HepG2 (cell line): ENCODE results near the gene ARHGAP29. TPM values are rescaled to one million over a fixed set of nuclear protein-coding genes. Genes with fewer than 3 reads are reported as not detected.

Source experiments
- ATAC-seq: fragments of 200-7000 bp; cut with Tn5 transposase; 3 replicates; pipeline ENCODE4 v1.9.1; 2020; ENCODE audit warnings: mild to moderate bottlenecking, moderate library complexity
- BruUV-seq: library from RNA; stranded (reverse); fragments of 400-500 nt; replicated peaks from 2 replicates; lab custom pipeline; 2021; lab: Mats Ljungman, UMichigan
- CTCF ChIA-PET: fragments of 300-600 bp; formaldehyde crosslinking; extraction: SDS; loops from one replicate; lab custom pipeline; 2021; ENCODE audit warnings: low total read pairs, inconsistent platforms, low intra/inter-chr PET ratio; lab: Yijun Ruan, JAX
- POLR2A ChIA-PET: fragments of 350-600 bp; sonication (Branson Sonifier 250); formaldehyde crosslinking; loops from one replicate; lab custom pipeline; 2020; ENCODE audit warnings: antibody characterized with exemption, inconsistent platforms; lab: Yijun Ruan, JAX
- DNase-seq: peaks from one replicate; pipeline ENCODE4 v3.0.0-alpha.2; 2015; ENCODE audit warnings: low spot score
- FAIRE-seq: peaks from 3 replicates; lab custom pipeline; 2011; peaks lifted over from hg19 to GRCh38; lab: Jason Lieb, UNC
- H2AFZ ChIP-seq: one replicate; pipeline ENCODE4 v1.6.1; 2011; ENCODE audit warnings: low read length, inconsistent platforms
- H3K27ac ChIP-seq: fragments of 300-600 bp; 3 replicates; pipeline ENCODE4 v1.8.0; 2011; ENCODE audit warnings: mixed run types, mild to moderate bottlenecking, mixed read lengths, low read length, inconsistent platforms; ENCODE audit not compliant: insufficient read depth; ENCODE audit errors: extremely low read length
- H3K27me3 ChIP-seq, 2 experiments: fragments of 200-600 bp in 1 of 2; 2 replicates in 1 of 2; 3 replicates in 1 of 2; pipeline versions ENCODE4 v1.6.0 to v1.8.0; 2011; ENCODE audit warnings: low read length in 2 of 2, mild to moderate bottlenecking in 2 of 2, moderate library complexity in 2 of 2, inconsistent platforms in 1 of 2; ENCODE audit not compliant: insufficient read depth in 2 of 2, control insufficient read depth in 1 of 2
- H3K36me3 ChIP-seq, 2 experiments: fragments of 200-600 bp in 1 of 2; replicated peaks in 1 of 2; 2 replicates in 1 of 2; 3 replicates in 1 of 2; pipeline versions ENCODE4 v1.5.1 to v1.8.0; 2011; ENCODE audit warnings: low read length in 2 of 2, inconsistent platforms in 1 of 2; ENCODE audit not compliant: insufficient read depth in 2 of 2, control insufficient read depth in 1 of 2
- H3K4me1 ChIP-seq: 2 replicates; pipeline ENCODE4 v1.5.1; 2012; ENCODE audit warnings: low read length, inconsistent platforms; ENCODE audit not compliant: insufficient read depth
- H3K4me2 ChIP-seq: 2 replicates; pipeline ENCODE4 v1.6.0; 2011; ENCODE audit warnings: low read depth, low read length, inconsistent platforms
- H3K4me3 ChIP-seq, 3 experiments: fragments of 200-600 bp in 1 of 3; sonication (generic), shearing (Covaris generic) in 1 of 3; replicated peaks in 1 of 3; 2 replicates each; pipeline ENCODE4 v1.5.1; 2011 to 2016; ENCODE audit warnings: low read length in 3 of 3, inconsistent platforms in 2 of 3, low read depth in 2 of 3, mild to moderate bottlenecking in 2 of 3, control low read depth in 1 of 3, mixed read lengths in 1 of 3; ENCODE audit not compliant: insufficient read depth in 1 of 3
- H3K79me2 ChIP-seq: one replicate; pipeline ENCODE4 v1.6.1; 2011; ENCODE audit warnings: low read length, inconsistent platforms; ENCODE audit not compliant: insufficient read depth
- H3K9ac ChIP-seq: 2 replicates; pipeline ENCODE4 v1.6.0; 2011; ENCODE audit warnings: mild to moderate bottlenecking, low read depth, low read length, inconsistent platforms; ENCODE audit not compliant: insufficient read depth
- H3K9me3 ChIP-seq: 2 replicates; pipeline ENCODE4 v1.5.1; 2012; ENCODE audit warnings: mild to moderate bottlenecking, low read length
- H4K20me1 ChIP-seq: 2 replicates; pipeline ENCODE4 v1.6.0; 2011; ENCODE audit warnings: inconsistent platforms, mild to moderate bottlenecking, low read length, moderate library complexity; ENCODE audit not compliant: insufficient read depth
- CBFB ChIP-seq: sonication (generic); formaldehyde crosslinking; IDR thresholded peaks from 2 replicates; pipeline ENCODE4 v1.4.0; 2020; ENCODE audit warnings: missing genetic modification reagents
- HNRNPLL ChIP-seq: fragments of 200-400 bp; formaldehyde crosslinking; IDR thresholded peaks from 2 replicates; pipeline ENCODE4 v1.6.1; 2017; ENCODE audit warnings: mild to moderate bottlenecking, low read depth, low read length; ENCODE audit not compliant: poor library complexity, severe bottlenecking
- JUN ChIP-seq: sonication (generic); formaldehyde crosslinking; IDR thresholded peaks from 2 replicates; pipeline ENCODE4 v1.4.0; 2020; ENCODE audit warnings: mild to moderate bottlenecking, missing genetic modification reagents
- NCOR1 ChIP-seq: fragments of 200-600 bp; sonication (generic); IDR thresholded peaks from 2 replicates; pipeline ENCODE4 v1.7.0; 2017; ENCODE audit warnings: antibody characterized with exemption, low read length, borderline replicate concordance
- NKX3-1 ChIP-seq: sonication (generic); formaldehyde crosslinking; IDR thresholded peaks from 2 replicates; pipeline ENCODE4 v1.5.0; 2020; ENCODE audit warnings: missing genetic modification reagents
- SMAD1 ChIP-seq: sonication (generic); formaldehyde crosslinking; IDR thresholded peaks from 2 replicates; pipeline ENCODE4 v1.4.0; 2020; ENCODE audit warnings: missing genetic modification reagents, low read depth, mild to moderate bottlenecking, borderline replicate concordance
- TGIF2 ChIP-seq: IDR thresholded peaks from 2 replicates; pipeline ENCODE4 v1.6.1; 2016; ENCODE audit warnings: control low read depth, missing compliant biosample characterization
- ZBTB10 ChIP-seq: sonication (generic); formaldehyde crosslinking; IDR thresholded peaks from 2 replicates; pipeline ENCODE4 v1.4.0; 2020; ENCODE audit warnings: missing genetic modification reagents, borderline replicate concordance
- ZBTB20 ChIP-seq: sonication (generic); formaldehyde crosslinking; IDR thresholded peaks from 2 replicates; pipeline ENCODE4 v1.8.1; 2023; ENCODE audit warnings: missing genetic modification reagents, low read depth, mild to moderate bottlenecking, borderline replicate concordance
- ZNF160 ChIP-seq: sonication (generic); formaldehyde crosslinking; IDR thresholded peaks from 2 replicates; pipeline ENCODE4 v1.8.0; 2022; ENCODE audit warnings: mild to moderate bottlenecking, inconsistent platforms, missing genetic modification reagents
- ZNF781 ChIP-seq: sonication (generic); formaldehyde crosslinking; IDR thresholded peaks from 2 replicates; pipeline ENCODE4 v1.5.1; 2020; ENCODE audit warnings: borderline replicate concordance, mild to moderate bottlenecking, missing genetic modification reagents; ENCODE audit errors: not compliant biosample characterization
- WGBS: methylation state at CpG from one replicate; pipeline ENCODE4 v1.1.6; 2017; ENCODE audit warnings: low lambda C conversion rate; 5-methylcytosine and 5-hydroxymethylcytosine counted together
- in situ Hi-C: cut with HindIII; loops from 2 replicates; pipeline ENCODE4 v1.10.0; 2017; ENCODE audit warnings: low pct_unique_long_range_greater_than_20kb; ENCODE audit not compliant: extremely low pct_ligation_motif_present
- intact Hi-C: fragments of 100-400 bp; cut with micrococcal nuclease; formaldehyde crosslinking; loops from one replicate; pipeline ENCODE4 v1.10.0; 2022; ENCODE audit not compliant: unreplicated experiment
- polyA plus RNA-seq, 8 experiments: library from polyadenylated mRNA; depleted of rRNA in 3 of 8; stranded (reverse) in 7 of 8; unstranded in 1 of 8; fragments of >200 nt; fragmentation: Illumina TruSeq in 4 of 8; extraction: Trizol in 4 of 8; gene quantifications; 2 replicates each; pipeline versions ENCODE4 v1.2.1 to v1.2.3, GENCODE V29; 2011 to 2016; ENCODE audit warnings: low read depth in 4 of 8, missing spikeins in 1 of 8, mixed read lengths in 1 of 8; ENCODE audit not compliant: insufficient read depth in 1 of 8
- total RNA-seq, 5 experiments: library from RNA; depleted of rRNA; stranded (reverse); fragments of >200 nt; fragmentation: Illumina TruSeq; extraction: Trizol; gene quantifications; 2 replicates each; pipeline ENCODE4 v1.2.3, GENCODE V29; 2016; ENCODE audit warnings: low read depth in 1 of 5

The ARHGAP29 gene
- total and polyA plus RNA-seq, 2 of the 13 experiments (the other 11 are each of a cell fraction or from before 2014, with no cell fraction given) = 12.8 to 18.3 TPM

- TF ChIP-seq NCOR1 (no peak), ZNF160 (CRISPR knock-in tag) (no peak), HNRNPLL (no peak), ZBTB10 (CRISPR knock-in tag) (no peak), SMAD1 (CRISPR knock-in tag) (no peak), CBFB (CRISPR knock-in tag) (no peak), JUN (CRISPR knock-in tag) (no peak), NKX3-1 (no peak), TGIF2 (CRISPR knock-in tag) (no peak), ZNF781 (CRISPR knock-in tag) (no peak), ZBTB20 (CRISPR knock-in tag) (no peak)
- TF ChIP-seq, all 625 proteins: peak for 0
- H3K27ac ChIP-seq = no peak overlapping the region
- no peaks in the 10 kb centered on the region for H4K20me1 ChIP-seq
- H3K4me3 ChIP-seq = no peak overlapping the region
- H3K4me2 ChIP-seq = no peak overlapping the region
- ChIA-PET CTCF (no interaction called here), POLR2A (no interaction called here)
- intact Hi-C loops (no loop called here), in situ Hi-C loops (no loop called here)
- no peaks in the 10 kb centered on the region for H3K27me3 ChIP-seq
- H3K36me3 ChIP-seq = no peaks in the 10 kb centered on the region
- no peak for DNase-seq
- H3K9me3 ChIP-seq = no peaks in the 10 kb centered on the region
- no peak for FAIRE-seq
- ATAC-seq = no peak
- BruUV-seq = no TSS peak
- no peak overlapping the region for H2AFZ ChIP-seq
- no peaks in the 10 kb centered on the region for H3K79me2 ChIP-seq
- 85% methylated on average over 1 of the region's 1 CpG for WGBS
- no peak overlapping the region for H3K9ac ChIP-seq
- peaks cover 22% of the 10 kb centered on the region for H3K4me1 ChIP-seq
Measured at GRCh38 chr1:94283462-94283861, 46.1 kb upstream of the ARHGAP29 start.
